Body of pancreas (tissue), 4 donors: Measurements from ENCODE around the gene CPT1B.
A peak's percentile ranks its signal among the peaks of the same experiment; 100 is the strongest.
"Not testable (repeated sequence)": the region's sequence is repeated elsewhere in the genome, so short reads cannot be mapped to it uniquely, and the experiment has no call there.

Experiments used
- POLR2A ChIP-seq, 3 donors: fragments of 450-650 bp; IDR thresholded peaks; one replicate each; pipeline ENCODE4 v1.6.1; 2016; ENCODE audit warnings: antibody characterized with exemption in 3 of 3, mild to moderate bottlenecking in 2 of 3
- TF ChIP-seq, protein P1 (sequence below), 7 experiments: fragments of 450-650 bp in 4 of 7; fragments of 200-600 bp in 3 of 7; sonication (generic) in 3 of 7; IDR thresholded peaks; one replicate each; pipeline ENCODE4 v1.5.1; 2016 to 2019; ENCODE audit warnings: antibody characterized with exemption in 7 of 7

DNA sequence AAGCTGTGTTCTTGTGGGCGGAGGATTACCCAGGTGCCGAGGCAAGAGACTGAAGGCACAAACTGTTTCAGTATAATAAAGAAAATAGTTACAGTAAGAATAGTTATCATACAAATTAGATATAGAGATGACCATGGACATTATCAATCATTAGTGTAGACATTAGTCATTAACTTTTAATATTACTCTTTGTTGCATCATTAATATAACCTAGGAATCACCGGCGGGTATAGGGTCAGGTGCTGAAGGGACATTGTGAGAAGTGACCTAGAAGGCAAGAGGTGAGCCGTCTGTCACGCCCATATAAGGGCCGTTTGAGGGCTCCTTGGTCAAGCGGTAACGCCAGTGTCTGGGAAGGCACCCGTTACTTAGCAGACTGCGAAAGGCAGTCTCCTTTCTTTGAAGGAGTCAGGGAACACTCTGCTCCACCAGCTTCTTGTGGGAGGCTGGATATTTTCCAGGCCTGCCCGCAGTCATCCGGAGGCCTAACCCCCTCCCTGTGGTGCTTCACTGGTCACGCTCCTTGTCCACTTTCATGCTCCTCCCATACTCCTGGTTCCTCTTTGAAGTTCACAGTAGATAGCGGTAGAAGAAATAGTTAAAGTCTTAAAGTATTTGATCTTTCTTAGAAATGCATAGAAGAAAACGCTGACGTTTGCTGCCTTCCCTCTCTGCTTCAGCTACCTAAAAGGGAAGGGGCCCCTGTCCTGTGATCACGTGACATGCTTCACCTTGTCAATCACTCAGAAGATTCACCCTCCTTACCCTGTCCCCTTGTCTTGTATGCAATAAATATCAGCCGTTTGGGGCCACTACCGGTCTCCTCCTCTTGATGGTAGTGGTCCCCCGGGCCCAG lies 44.1 kb downstream of the CPT1B start:
- TF ChIP-seq, protein P1, sequence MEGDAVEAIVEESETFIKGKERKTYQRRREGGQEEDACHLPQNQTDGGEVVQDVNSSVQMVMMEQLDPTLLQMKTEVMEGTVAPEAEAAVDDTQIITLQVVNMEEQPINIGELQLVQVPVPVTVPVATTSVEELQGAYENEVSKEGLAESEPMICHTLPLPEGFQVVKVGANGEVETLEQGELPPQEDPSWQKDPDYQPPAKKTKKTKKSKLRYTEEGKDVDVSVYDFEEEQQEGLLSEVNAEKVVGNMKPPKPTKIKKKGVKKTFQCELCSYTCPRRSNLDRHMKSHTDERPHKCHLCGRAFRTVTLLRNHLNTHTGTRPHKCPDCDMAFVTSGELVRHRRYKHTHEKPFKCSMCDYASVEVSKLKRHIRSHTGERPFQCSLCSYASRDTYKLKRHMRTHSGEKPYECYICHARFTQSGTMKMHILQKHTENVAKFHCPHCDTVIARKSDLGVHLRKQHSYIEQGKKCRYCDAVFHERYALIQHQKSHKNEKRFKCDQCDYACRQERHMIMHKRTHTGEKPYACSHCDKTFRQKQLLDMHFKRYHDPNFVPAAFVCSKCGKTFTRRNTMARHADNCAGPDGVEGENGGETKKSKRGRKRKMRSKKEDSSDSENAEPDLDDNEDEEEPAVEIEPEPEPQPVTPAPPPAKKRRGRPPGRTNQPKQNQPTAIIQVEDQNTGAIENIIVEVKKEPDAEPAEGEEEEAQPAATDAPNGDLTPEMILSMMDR (IDR thresholded peaks at IDR 0.05), result not testable (repeated sequence)
- TF ChIP-seq POLR2A (IDR thresholded peaks at IDR 0.05), result peak in 2 of 3 donors; percentile 9 to 60
